ENCODE measurements around the gene S1PR2.
"Not testable (repeated sequence)": the region's sequence is repeated elsewhere in the genome, so short reads cannot be mapped to it uniquely, and the experiment has no call there.

S1PR2 gene

DNA sequence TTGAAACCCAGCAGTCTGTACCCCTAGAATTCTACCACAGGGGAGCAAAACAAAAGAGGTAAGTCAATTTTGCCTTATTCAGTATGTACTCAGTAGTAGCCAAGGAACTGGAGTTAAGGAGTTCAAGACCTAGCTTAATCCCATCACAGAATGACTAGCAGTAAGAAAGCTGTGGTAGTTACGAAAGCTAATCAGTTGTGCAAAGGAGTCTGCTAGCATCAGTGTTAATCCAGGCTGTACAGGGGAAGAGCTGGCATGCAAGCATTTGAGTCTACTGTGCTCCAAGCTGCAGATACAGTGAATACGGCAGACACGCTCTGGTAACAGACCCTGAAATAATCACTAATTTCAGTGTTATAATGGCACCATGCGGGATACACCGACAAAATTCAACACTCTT, 41.1 kb downstream of the S1PR2 start:
- DNase-seq (ENCODE audit: low spot score) = no peak

DNA sequence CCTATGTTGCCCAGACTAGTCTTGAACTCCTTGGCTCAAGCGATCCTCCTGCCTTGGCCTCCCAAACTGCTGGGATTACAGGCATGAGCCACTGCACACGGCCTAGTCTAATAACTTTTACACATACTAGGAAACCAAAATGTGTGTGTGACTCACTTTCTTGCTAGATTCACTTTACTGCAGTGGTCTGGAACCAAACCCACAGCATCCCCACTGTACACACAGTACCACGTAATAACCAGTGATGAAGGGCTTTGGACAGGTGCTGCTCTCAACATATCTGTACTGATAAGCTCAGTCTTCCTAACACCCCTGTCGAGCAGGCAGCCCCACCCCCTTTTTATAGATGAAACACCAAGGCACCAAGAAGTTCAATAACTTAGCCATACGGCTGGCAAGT, 41.5 kb downstream of the S1PR2 start:
- no peak for DNase-seq (ENCODE audit: low spot score)

DNA sequence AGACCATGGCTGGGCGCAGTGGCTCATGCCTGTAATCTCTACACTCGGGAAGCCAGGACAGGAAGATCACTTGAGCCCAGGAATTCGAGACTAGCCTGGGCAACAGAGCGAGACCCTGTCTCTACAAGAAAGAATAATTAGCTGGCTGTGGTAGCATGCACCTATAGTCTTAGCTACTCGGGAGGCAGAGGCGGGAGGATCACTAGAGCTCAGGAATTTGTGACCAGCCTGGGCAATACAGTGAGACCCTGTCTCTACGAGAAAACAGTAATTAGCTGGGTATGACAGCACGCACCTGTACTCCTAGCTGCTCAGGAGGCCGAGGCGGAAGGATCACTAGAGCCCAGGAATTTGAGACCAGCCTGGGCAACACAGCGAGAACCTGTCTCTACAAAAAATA, 43.8 kb downstream of the S1PR2 start:
- no peak for DNase-seq (ENCODE audit: low spot score)

DNA sequence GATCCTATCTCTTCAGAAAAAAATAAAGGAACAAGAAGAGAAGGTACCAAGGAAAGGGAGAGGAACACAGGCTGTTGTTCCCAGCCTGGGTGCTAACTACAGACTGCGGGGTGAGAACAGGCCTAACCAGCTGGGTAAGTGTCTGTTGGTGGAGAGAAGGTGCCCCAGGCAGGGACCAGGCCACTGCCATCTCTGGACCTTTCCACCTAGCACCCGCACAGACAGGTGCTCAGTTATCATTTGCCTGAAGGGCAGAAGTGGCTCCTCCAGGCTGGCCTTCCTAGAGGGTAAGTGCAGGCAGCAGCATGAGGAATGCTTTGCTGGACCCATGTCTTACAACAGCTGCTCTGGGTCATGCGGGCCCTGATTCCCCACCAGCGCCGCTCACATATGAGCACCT, 46.5 kb downstream of the S1PR2 start:
- no peak for DNase-seq (ENCODE audit: low spot score)

DNA sequence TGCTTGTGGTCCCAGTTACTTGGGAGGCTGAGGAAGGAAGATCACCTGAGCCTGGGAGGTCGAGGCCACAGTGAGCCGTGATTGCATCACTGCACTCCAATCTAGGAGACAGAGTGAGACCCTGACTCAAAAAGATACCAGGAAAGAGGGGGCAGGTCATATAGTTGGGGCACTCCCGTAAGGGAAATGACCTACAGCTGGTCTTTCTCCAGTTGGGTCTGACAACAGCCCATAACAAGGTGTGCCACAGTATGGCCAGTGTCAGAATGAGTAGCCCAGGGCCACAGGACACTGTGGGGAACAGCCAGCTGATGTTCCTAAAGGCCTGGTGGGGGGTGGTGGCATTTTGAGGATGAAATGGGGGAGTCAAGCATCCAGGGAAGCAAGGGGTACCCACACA, 47.2 kb downstream of the S1PR2 start:
- no peak for DNase-seq (ENCODE audit: low spot score)

DNA sequence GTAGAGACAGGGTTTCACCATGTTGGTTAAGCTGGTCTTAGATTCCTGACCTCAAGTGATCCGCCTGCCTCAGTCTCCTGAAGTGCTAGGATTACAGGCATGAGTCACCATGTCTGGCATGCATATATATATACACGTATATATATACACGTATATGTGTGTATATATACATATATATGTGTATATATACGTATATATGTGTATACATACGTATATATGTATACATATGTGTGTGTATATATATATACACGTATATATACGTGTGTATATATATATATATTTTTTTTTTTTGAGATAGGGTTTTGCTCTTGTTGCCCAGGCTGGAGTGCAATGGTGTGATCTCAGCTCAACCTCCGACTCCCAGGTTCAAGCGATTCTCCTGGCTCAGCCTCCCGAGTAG, 48.3 kb downstream of the S1PR2 start:
- no peak for DNase-seq (ENCODE audit: low spot score)

DNA sequence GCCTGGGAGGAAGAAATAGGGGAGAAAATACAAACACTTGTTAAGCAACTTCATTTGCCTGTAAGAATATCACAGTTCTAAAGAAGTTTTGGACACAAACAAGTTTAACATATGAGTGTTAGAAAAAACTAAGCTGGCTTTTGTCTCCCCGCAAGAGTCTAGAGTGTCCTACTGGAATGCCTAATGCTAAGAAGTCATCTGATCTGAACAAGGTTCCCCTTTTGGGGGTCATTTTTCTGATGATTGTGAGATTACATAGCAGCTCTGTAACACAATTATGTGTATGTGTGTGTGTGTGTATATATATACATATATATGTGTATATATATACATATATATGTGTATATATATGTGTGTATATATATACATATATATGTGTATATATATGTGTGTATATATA, 49.1 kb downstream of the S1PR2 start:
- DNase-seq (ENCODE audit: low spot score) = no peak

DNA sequence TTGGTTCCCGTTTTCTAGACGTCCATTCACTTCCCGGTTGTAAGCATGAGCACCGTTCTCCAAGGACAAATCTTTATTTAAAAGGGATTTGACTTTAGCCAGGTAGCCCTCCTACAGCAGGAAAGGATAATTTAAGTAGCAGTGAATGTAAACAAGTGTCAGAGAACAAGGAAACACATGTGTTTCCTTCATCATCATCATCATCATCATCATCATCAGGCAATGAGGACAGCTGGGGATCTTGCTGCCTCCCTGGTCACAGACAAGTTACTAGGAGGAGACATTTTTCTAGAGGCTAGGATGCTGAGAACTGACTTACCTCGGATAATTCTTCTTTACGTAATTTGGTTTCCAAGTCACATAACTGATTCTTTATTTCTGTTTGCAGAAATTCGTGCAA, 50.7 kb downstream of the S1PR2 start:
- DNase-seq (ENCODE audit: low spot score) = no peak

DNA sequence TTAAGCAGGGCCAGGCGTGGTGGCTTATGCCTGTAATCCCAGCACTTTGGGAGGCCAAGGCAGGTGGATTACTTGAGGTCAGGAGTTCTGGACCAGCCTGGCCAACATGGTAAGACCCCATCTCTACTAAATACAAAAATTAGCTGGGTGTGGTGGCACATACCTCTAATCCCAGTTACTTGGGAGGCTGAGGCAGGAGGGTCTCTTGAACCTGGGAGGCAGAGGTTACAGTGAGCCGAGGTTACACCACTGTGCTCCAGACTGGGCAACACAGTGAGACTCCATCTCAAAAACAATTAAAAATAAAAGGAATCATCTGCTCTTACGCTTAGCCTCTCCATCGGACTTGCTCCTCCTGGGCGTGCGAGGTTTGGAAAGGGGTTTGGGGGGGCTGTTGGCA, 51.1 kb downstream of the S1PR2 start:
- not testable (repeated sequence) for DNase-seq (ENCODE audit: low spot score)

DNA sequence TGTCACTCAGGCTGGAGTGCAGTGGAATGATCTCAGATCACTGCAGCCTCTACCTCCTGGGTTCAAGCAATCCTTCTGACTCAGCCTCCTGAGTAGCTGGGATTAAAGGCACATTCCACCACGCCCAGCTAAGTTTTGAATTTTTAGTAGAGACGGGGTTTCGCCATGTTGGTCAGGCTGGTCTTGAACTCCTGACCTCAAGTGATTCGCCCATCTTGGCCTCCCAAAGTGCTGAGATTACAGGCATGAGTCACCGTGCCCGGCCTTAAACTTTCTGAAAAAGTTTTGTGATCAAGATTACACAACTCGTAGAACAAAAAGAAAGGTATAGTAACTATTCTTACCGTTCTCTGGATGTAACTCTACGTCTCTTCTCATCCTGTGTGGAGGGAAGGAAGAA, 57.6 kb downstream of the S1PR2 start:
- DNase-seq (ENCODE audit: low spot score) = no peak

Data from HuH-7 (cell line).